HepG2 (cell line): ENCODE data around the gene ZFHX3. TPM values are rescaled to one million over a fixed set of nuclear protein-coding genes. Genes with fewer than 3 reads are reported as not detected.

Experiments used
- ATAC-seq: fragments of 200-7000 bp; cut with Tn5 transposase; 3 replicates; pipeline ENCODE4 v1.9.1; 2020; ENCODE audit warnings: mild to moderate bottlenecking, moderate library complexity
- BruUV-seq: library from RNA; stranded (reverse); fragments of 400-500 nt; replicated peaks from 2 replicates; lab custom pipeline; 2021; lab: Mats Ljungman, UMichigan
- CTCF ChIA-PET: fragments of 300-600 bp; formaldehyde crosslinking; extraction: SDS; loops from one replicate; lab custom pipeline; 2021; ENCODE audit warnings: low total read pairs, inconsistent platforms, low intra/inter-chr PET ratio; lab: Yijun Ruan, JAX
- POLR2A ChIA-PET: fragments of 350-600 bp; sonication (Branson Sonifier 250); formaldehyde crosslinking; loops from one replicate; lab custom pipeline; 2020; ENCODE audit warnings: antibody characterized with exemption, inconsistent platforms; lab: Yijun Ruan, JAX
- DNase-seq: peaks from one replicate; pipeline ENCODE4 v3.0.0-alpha.2; 2015; ENCODE audit warnings: low spot score
- FAIRE-seq: peaks from 3 replicates; lab custom pipeline; 2011; peaks lifted over from hg19 to GRCh38; lab: Jason Lieb, UNC
- H2AFZ ChIP-seq: one replicate; pipeline ENCODE4 v1.6.1; 2011; ENCODE audit warnings: low read length, inconsistent platforms
- H3K27ac ChIP-seq: fragments of 300-600 bp; 3 replicates; pipeline ENCODE4 v1.8.0; 2011; ENCODE audit warnings: mixed run types, mild to moderate bottlenecking, mixed read lengths, low read length, inconsistent platforms; ENCODE audit not compliant: insufficient read depth; ENCODE audit errors: extremely low read length
- H3K27me3 ChIP-seq, 2 experiments: fragments of 200-600 bp in 1 of 2; 2 replicates in 1 of 2; 3 replicates in 1 of 2; pipeline versions ENCODE4 v1.6.0 to v1.8.0; 2011; ENCODE audit warnings: low read length in 2 of 2, mild to moderate bottlenecking in 2 of 2, moderate library complexity in 2 of 2, inconsistent platforms in 1 of 2; ENCODE audit not compliant: insufficient read depth in 2 of 2, control insufficient read depth in 1 of 2
- H3K36me3 ChIP-seq, 2 experiments: fragments of 200-600 bp in 1 of 2; replicated peaks in 1 of 2; 2 replicates in 1 of 2; 3 replicates in 1 of 2; pipeline versions ENCODE4 v1.5.1 to v1.8.0; 2011; ENCODE audit warnings: low read length in 2 of 2, inconsistent platforms in 1 of 2; ENCODE audit not compliant: insufficient read depth in 2 of 2, control insufficient read depth in 1 of 2
- H3K4me1 ChIP-seq: 2 replicates; pipeline ENCODE4 v1.5.1; 2012; ENCODE audit warnings: low read length, inconsistent platforms; ENCODE audit not compliant: insufficient read depth
- H3K4me2 ChIP-seq: 2 replicates; pipeline ENCODE4 v1.6.0; 2011; ENCODE audit warnings: low read depth, low read length, inconsistent platforms
- H3K4me3 ChIP-seq, 3 experiments: fragments of 200-600 bp in 1 of 3; sonication (generic), shearing (Covaris generic) in 1 of 3; replicated peaks in 1 of 3; 2 replicates each; pipeline ENCODE4 v1.5.1; 2011 to 2016; ENCODE audit warnings: low read length in 3 of 3, inconsistent platforms in 2 of 3, low read depth in 2 of 3, mild to moderate bottlenecking in 2 of 3, control low read depth in 1 of 3, mixed read lengths in 1 of 3; ENCODE audit not compliant: insufficient read depth in 1 of 3
- H3K79me2 ChIP-seq: one replicate; pipeline ENCODE4 v1.6.1; 2011; ENCODE audit warnings: low read length, inconsistent platforms; ENCODE audit not compliant: insufficient read depth
- H3K9ac ChIP-seq: 2 replicates; pipeline ENCODE4 v1.6.0; 2011; ENCODE audit warnings: mild to moderate bottlenecking, low read depth, low read length, inconsistent platforms; ENCODE audit not compliant: insufficient read depth
- H3K9me3 ChIP-seq: 2 replicates; pipeline ENCODE4 v1.5.1; 2012; ENCODE audit warnings: mild to moderate bottlenecking, low read length
- H4K20me1 ChIP-seq: 2 replicates; pipeline ENCODE4 v1.6.0; 2011; ENCODE audit warnings: inconsistent platforms, mild to moderate bottlenecking, low read length, moderate library complexity; ENCODE audit not compliant: insufficient read depth
- AKAP8 ChIP-seq: sonication (generic); formaldehyde crosslinking; IDR thresholded peaks from 2 replicates; pipeline ENCODE4 v1.5.1; 2020; ENCODE audit warnings: mild to moderate bottlenecking, missing genetic modification reagents
- CEBPG ChIP-seq: IDR thresholded peaks from 2 replicates; pipeline ENCODE4 v1.6.1; 2016
- FOXP1 ChIP-seq, 2 experiments: fragments of 450-650 bp in 1 of 2; IDR thresholded peaks; 2 replicates each; pipeline ENCODE4 v1.6.1; 2017 to 2018; ENCODE audit warnings: antibody characterized with exemption in 1 of 2
- ISL2 ChIP-seq: sonication (generic); formaldehyde crosslinking; IDR thresholded peaks from 2 replicates; pipeline ENCODE4 v1.5.0; 2020; ENCODE audit warnings: missing genetic modification reagents
- JARID2 ChIP-seq: sonication (generic); formaldehyde crosslinking; IDR thresholded peaks from 2 replicates; pipeline ENCODE4 v1.8.1; 2023; ENCODE audit warnings: missing genetic modification reagents, inconsistent platforms; ENCODE audit not compliant: insufficient replicate concordance
- KLF12 ChIP-seq: sonication (generic); formaldehyde crosslinking; IDR thresholded peaks from 2 replicates; pipeline ENCODE4 v1.4.0; 2020; ENCODE audit warnings: missing genetic modification reagents, borderline replicate concordance
- PITX1 ChIP-seq: sonication (generic); formaldehyde crosslinking; IDR thresholded peaks from 2 replicates; pipeline ENCODE4 v1.5.1; 2020; ENCODE audit warnings: mild to moderate bottlenecking, missing genetic modification reagents
- TBX2 ChIP-seq: sonication (generic); formaldehyde crosslinking; IDR thresholded peaks from 2 replicates; pipeline ENCODE4 v1.5.0; 2020; ENCODE audit warnings: missing genetic modification reagents, mild to moderate bottlenecking, borderline replicate concordance
- TEAD3 ChIP-seq: optimal IDR thresholded peaks from 2 replicates; pipeline ENCODE3; 2016; ENCODE audit warnings: borderline replicate concordance
- ZNF343 ChIP-seq: sonication (generic); formaldehyde crosslinking; IDR thresholded peaks from 2 replicates; pipeline ENCODE4 v1.4.0; 2020; ENCODE audit warnings: mild to moderate bottlenecking, missing genetic modification reagents
- WGBS: methylation state at CpG from one replicate; pipeline ENCODE4 v1.1.6; 2017; ENCODE audit warnings: low lambda C conversion rate; 5-methylcytosine and 5-hydroxymethylcytosine counted together
- in situ Hi-C: cut with HindIII; loops from 2 replicates; pipeline ENCODE4 v1.10.0; 2017; ENCODE audit warnings: low pct_unique_long_range_greater_than_20kb; ENCODE audit not compliant: extremely low pct_ligation_motif_present
- intact Hi-C: fragments of 100-400 bp; cut with micrococcal nuclease; formaldehyde crosslinking; loops from one replicate; pipeline ENCODE4 v1.10.0; 2022; ENCODE audit not compliant: unreplicated experiment
- polyA plus RNA-seq, 8 experiments: library from polyadenylated mRNA; depleted of rRNA in 3 of 8; stranded (reverse) in 7 of 8; unstranded in 1 of 8; fragments of >200 nt; fragmentation: Illumina TruSeq in 4 of 8; extraction: Trizol in 4 of 8; gene quantifications; 2 replicates each; pipeline versions ENCODE4 v1.2.1 to v1.2.3, GENCODE V29; 2011 to 2016; ENCODE audit warnings: low read depth in 4 of 8, missing spikeins in 1 of 8, mixed read lengths in 1 of 8; ENCODE audit not compliant: insufficient read depth in 1 of 8
- total RNA-seq, 5 experiments: library from RNA; depleted of rRNA; stranded (reverse); fragments of >200 nt; fragmentation: Illumina TruSeq; extraction: Trizol; gene quantifications; 2 replicates each; pipeline ENCODE4 v1.2.3, GENCODE V29; 2016; ENCODE audit warnings: low read depth in 1 of 5
- TF ChIP-seq, protein P1 (sequence below): IDR thresholded peaks from 2 replicates; pipeline ENCODE4 v1.4.0; 2020; ENCODE audit warnings: mild to moderate bottlenecking, missing genetic modification reagents
- TF ChIP-seq, protein P2 (sequence below): fragments of 450-650 bp; IDR thresholded peaks from 2 replicates; pipeline ENCODE4 v1.6.1; 2016
- TF ChIP-seq, protein P3 (sequence below): sonication (generic); formaldehyde crosslinking; IDR thresholded peaks from 2 replicates; pipeline ENCODE4 v1.5.0; 2020; ENCODE audit warnings: missing genetic modification reagents
- TF ChIP-seq, protein P4 (sequence below): sonication (generic); formaldehyde crosslinking; IDR thresholded peaks from 2 replicates; pipeline ENCODE4 v1.4.0; 2020; ENCODE audit warnings: missing genetic modification reagents
- TF ChIP-seq, protein P5 (sequence below), 2 experiments: fragments of 450-650 bp in 1 of 2; sonication (generic) in 1 of 2; formaldehyde crosslinking; IDR thresholded peaks; 2 replicates each; pipeline versions ENCODE4 v1.5.0 to v1.8.0; 2020 to 2022; ENCODE audit warnings: mild to moderate bottlenecking in 1 of 2, missing genetic modification reagents in 1 of 2

Gene ZFHX3
- total and polyA plus RNA-seq, 2 of the 13 experiments (the other 11 are each of a cell fraction or from before 2014, with no cell fraction given), result 5.0 to 6.0 TPM

DNA sequence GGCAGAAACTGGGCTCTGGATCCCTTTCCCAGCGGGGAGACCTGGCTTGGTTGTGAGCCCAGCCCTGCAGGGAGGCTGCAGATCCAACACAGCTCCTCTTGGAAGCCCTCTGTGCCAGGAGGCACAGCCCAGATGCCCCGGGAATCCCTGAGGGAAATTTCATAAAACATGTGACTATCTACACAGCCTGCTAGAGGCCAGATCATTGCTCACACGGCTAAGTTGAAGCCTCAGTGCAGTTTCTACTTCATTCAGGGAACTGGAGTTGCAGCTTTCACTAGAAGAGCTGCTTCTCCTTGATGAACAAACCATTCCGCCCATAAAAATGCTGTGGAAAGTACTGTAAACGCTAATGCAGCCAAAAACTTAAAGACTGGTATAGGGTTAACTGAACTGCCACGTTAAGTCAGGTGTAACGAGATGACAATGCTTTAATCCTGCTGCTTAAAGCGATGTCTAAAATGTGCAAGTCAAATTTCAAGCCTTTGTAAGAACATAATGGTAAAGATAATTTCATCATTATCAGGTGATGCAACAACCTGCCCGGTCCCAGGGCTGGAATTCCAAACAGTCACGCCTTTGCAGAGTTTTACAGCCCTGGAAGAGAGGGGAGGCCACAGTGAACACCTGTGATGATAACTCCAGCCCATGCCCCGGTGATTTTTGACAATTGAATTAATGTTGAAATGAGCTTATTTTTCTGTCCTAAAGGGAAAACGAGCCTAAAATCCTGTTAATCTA, 172.5 kb downstream of the ZFHX3 start:
- BruUV-seq, result no TSS peak
- CTCF ChIA-PET, result no interaction called here
- DNase-seq (peak; percentile 35), FAIRE-seq (no peak), ATAC-seq (no peak)
- Histone ChIP-seq H3K9ac (no peak overlapping the region), H3K4me2 (no peak overlapping the region), H3K36me3 (peaks cover 0 to 4% of the 10 kb centered on the region in 2 experiments; a peak in 3 of 5 replicates), H3K27ac (peak overlapping the region; percentile 7), H3K27me3 (no peaks in the 10 kb centered on the region), H4K20me1 (no peaks in the 10 kb centered on the region), H2AFZ (no peak overlapping the region), H3K9me3 (no peaks in the 10 kb centered on the region), H3K4me3 (no peak overlapping the region), H3K4me1 (peaks cover 61% of the 10 kb centered on the region), H3K79me2 (peaks cover 5% of the 10 kb centered on the region)
- 89% methylated on average over 12 of the region's 12 CpGs for WGBS
- POLR2A ChIA-PET, result interaction anchor here (0.9 kb wide), 2 partner anchors 50 to 180 kb away, joined by 4 to 6 read pairs; no protein-coding TSS in a partner anchor
- in situ Hi-C loops (loop anchor here (5.0 kb wide), 2 partner anchors 52 to 182 kb away; no protein-coding TSS in a partner anchor), intact Hi-C loops (loop anchor here (5.0 kb wide), 1 partner anchor 172 kb away; the partner anchor contains the start of gene ZFHX3)
- TF ChIP-seq TEAD3 (CRISPR knock-in tag) (peak; percentile 50), FOXP1 (IDR thresholded peaks at IDR 0.05) (no peak), FOXP1 (CRISPR knock-in tag; IDR thresholded peaks at IDR 0.05) (no peak), ISL2 (CRISPR knock-in tag) (no peak), TBX2 (CRISPR knock-in tag) (peak; percentile 39; the same call in 1 of the 2 replicates), KLF12 (no peak), CEBPG (peak; percentile 89), ZNF343 (CRISPR knock-in tag) (no peak), PITX1 (no peak), AKAP8 (CRISPR knock-in tag) (no peak), JARID2 (CRISPR knock-in tag) (no peak)
- TF ChIP-seq, protein P1, sequence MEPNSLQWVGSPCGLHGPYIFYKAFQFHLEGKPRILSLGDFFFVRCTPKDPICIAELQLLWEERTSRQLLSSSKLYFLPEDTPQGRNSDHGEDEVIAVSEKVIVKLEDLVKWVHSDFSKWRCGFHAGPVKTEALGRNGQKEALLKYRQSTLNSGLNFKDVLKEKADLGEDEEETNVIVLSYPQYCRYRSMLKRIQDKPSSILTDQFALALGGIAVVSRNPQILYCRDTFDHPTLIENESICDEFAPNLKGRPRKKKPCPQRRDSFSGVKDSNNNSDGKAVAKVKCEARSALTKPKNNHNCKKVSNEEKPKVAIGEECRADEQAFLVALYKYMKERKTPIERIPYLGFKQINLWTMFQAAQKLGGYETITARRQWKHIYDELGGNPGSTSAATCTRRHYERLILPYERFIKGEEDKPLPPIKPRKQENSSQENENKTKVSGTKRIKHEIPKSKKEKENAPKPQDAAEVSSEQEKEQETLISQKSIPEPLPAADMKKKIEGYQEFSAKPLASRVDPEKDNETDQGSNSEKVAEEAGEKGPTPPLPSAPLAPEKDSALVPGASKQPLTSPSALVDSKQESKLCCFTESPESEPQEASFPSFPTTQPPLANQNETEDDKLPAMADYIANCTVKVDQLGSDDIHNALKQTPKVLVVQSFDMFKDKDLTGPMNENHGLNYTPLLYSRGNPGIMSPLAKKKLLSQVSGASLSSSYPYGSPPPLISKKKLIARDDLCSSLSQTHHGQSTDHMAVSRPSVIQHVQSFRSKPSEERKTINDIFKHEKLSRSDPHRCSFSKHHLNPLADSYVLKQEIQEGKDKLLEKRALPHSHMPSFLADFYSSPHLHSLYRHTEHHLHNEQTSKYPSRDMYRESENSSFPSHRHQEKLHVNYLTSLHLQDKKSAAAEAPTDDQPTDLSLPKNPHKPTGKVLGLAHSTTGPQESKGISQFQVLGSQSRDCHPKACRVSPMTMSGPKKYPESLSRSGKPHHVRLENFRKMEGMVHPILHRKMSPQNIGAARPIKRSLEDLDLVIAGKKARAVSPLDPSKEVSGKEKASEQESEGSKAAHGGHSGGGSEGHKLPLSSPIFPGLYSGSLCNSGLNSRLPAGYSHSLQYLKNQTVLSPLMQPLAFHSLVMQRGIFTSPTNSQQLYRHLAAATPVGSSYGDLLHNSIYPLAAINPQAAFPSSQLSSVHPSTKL, result 0 out of 2 replicates have a peak, but pooled peaks have one; percentile 12
- TF ChIP-seq, protein P2, sequence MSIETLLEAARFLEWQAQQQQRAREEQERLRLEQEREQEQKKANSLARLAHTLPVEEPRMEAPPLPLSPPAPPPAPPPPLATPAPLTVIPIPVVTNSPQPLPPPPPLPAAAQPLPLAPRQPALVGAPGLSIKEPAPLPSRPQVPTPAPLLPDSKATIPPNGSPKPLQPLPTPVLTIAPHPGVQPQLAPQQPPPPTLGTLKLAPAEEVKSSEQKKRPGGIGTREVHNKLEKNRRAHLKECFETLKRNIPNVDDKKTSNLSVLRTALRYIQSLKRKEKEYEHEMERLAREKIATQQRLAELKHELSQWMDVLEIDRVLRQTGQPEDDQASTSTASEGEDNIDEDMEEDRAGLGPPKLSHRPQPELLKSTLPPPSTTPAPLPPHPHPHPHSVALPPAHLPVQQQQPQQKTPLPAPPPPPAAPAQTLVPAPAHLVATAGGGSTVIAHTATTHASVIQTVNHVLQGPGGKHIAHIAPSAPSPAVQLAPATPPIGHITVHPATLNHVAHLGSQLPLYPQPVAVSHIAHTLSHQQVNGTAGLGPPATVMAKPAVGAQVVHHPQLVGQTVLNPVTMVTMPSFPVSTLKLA, result no peak
- TF ChIP-seq, protein P3, sequence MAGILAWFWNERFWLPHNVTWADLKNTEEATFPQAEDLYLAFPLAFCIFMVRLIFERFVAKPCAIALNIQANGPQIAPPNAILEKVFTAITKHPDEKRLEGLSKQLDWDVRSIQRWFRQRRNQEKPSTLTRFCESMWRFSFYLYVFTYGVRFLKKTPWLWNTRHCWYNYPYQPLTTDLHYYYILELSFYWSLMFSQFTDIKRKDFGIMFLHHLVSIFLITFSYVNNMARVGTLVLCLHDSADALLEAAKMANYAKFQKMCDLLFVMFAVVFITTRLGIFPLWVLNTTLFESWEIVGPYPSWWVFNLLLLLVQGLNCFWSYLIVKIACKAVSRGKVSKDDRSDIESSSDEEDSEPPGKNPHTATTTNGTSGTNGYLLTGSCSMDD, result no peak
- TF ChIP-seq, protein P4, sequence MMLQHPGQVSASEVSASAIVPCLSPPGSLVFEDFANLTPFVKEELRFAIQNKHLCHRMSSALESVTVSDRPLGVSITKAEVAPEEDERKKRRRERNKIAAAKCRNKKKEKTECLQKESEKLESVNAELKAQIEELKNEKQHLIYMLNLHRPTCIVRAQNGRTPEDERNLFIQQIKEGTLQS (CRISPR knock-in tag), result peak; percentile 89
- TF ChIP-seq, protein P5, sequence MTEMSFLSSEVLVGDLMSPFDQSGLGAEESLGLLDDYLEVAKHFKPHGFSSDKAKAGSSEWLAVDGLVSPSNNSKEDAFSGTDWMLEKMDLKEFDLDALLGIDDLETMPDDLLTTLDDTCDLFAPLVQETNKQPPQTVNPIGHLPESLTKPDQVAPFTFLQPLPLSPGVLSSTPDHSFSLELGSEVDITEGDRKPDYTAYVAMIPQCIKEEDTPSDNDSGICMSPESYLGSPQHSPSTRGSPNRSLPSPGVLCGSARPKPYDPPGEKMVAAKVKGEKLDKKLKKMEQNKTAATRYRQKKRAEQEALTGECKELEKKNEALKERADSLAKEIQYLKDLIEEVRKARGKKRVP (CRISPR knock-in tag; IDR thresholded peaks at IDR 0.05), result peak; percentile 46 to 95; a peak in 3 of 4 replicates
